Mucosa of descending colon (tissue), 3 donors: ENCODE measurements around the gene NTN1. TPM values are rescaled to one million over a fixed set of nuclear protein-coding genes. Genes with fewer than 3 reads are reported as not detected.

Experiments used
- ATAC-seq: fragments of 200-7000 bp; cut with Tn5 transposase; one replicate; pipeline ENCODE4 v1.9.1; 2020; ENCODE audit warnings: mild to moderate bottlenecking, moderate library complexity
- DNase-seq, 3 donors: peaks; one replicate each; pipeline ENCODE4 v3.0.0-alpha.2; 2020
- H3K36me3 ChIP-seq: fragments of 200-600 bp; one replicate; pipeline ENCODE4 v1.8.0; 2021; ENCODE audit warnings: low read depth, mild to moderate bottlenecking
- H3K4me1 ChIP-seq: fragments of 200-600 bp; one replicate; pipeline ENCODE4 v1.8.0; 2021; ENCODE audit warnings: low read depth, mild to moderate bottlenecking
- H3K4me3 ChIP-seq: fragments of 200-600 bp; one replicate; pipeline ENCODE4 v1.8.0; 2021; ENCODE audit warnings: mild to moderate bottlenecking
- H3K9me3 ChIP-seq: fragments of 200-600 bp; one replicate; pipeline ENCODE4 v1.8.0; 2021; ENCODE audit warnings: mild to moderate bottlenecking
- intact Hi-C, 2 donors: fragments of 100-400 bp; cut with DNase I in 1 of 2; cut with micrococcal nuclease in 1 of 2; formaldehyde crosslinking; loops; one replicate each; pipeline versions ENCODE4 v1.11.0 to v1.11.1; 2022; cut with DNase I, micrococcal nuclease
- total RNA-seq, 3 donors: library from RNA; stranded (reverse); fragmentation: NEBNext Ultra II Directional in 2 of 3; extraction: Animal tissue kit (Norgen Biotek cat#: 25700) in 2 of 3; gene quantifications; one replicate each; pipeline versions ENCODE4 v1.2.1 to v1.2.4, GENCODE V29; 2021 to 2023
- TF ChIP-seq, protein P1 (sequence below): fragments of 200-600 bp; IDR thresholded peaks from one replicate; pipeline ENCODE4 v1.8.0; 2022; ENCODE audit warnings: antibody characterized with exemption, mild to moderate bottlenecking
- donor health status: DM: no; HTN: no; CAD: no; lungs with moderate emphysema.
- donor health status: DM: no; HTN: no; CAD: no.
- donor health status: DM: no; HTN: yes; CAD: no.

The NTN1 gene
- total RNA-seq, 3 donors from 2014 or later, result 3.7 to 61.8 (median 4.0) TPM

DNA sequence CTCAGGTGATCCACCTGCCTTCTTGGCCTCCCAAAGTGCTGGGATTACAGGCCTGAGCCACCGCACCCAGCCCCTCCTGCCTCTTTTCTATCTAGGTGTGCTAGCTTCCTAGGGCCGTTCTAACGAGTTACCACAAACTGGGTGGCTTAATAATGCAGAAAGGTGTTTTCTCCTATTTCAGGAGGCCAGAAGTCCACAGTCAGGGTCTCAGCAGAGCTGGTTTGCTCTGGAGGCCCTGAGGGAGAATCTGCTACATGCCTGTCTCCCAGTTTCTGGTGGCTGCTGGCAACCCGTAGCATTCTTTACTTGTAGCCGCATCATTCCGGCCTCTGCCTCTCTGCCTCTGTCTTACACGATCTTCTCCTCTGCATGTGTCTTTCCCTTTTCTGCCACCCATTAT, 89.2 kb downstream of the NTN1 start:
- Histone ChIP-seq H3K4me1 (no peaks in the 10 kb centered on the region), H3K9me3 (no peaks in the 10 kb centered on the region), H3K36me3 (no peaks in the 10 kb centered on the region), H3K4me3 (no peak overlapping the region)
- DNase-seq (no peak), ATAC-seq (no peak)
- TF ChIP-seq, protein P1, sequence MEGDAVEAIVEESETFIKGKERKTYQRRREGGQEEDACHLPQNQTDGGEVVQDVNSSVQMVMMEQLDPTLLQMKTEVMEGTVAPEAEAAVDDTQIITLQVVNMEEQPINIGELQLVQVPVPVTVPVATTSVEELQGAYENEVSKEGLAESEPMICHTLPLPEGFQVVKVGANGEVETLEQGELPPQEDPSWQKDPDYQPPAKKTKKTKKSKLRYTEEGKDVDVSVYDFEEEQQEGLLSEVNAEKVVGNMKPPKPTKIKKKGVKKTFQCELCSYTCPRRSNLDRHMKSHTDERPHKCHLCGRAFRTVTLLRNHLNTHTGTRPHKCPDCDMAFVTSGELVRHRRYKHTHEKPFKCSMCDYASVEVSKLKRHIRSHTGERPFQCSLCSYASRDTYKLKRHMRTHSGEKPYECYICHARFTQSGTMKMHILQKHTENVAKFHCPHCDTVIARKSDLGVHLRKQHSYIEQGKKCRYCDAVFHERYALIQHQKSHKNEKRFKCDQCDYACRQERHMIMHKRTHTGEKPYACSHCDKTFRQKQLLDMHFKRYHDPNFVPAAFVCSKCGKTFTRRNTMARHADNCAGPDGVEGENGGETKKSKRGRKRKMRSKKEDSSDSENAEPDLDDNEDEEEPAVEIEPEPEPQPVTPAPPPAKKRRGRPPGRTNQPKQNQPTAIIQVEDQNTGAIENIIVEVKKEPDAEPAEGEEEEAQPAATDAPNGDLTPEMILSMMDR, result no peak
- intact Hi-C loops, result no loop called here

GRCh38 chr17:9115214-9116191, 94.2 kb downstream of the NTN1 start:
- ATAC-seq, result peak; percentile 79
- intact Hi-C loops, result no loop called here
- Histone ChIP-seq H3K9me3 (no peaks in the 10 kb centered on the region), H3K4me1 (peaks cover 7% of the 10 kb centered on the region), H3K36me3 (no peaks in the 10 kb centered on the region), H3K4me3 (no peak overlapping the region)
- TF ChIP-seq, protein P1, result no peak
- peak; percentile 64 to 70 (median 64) for DNase-seq

DNA sequence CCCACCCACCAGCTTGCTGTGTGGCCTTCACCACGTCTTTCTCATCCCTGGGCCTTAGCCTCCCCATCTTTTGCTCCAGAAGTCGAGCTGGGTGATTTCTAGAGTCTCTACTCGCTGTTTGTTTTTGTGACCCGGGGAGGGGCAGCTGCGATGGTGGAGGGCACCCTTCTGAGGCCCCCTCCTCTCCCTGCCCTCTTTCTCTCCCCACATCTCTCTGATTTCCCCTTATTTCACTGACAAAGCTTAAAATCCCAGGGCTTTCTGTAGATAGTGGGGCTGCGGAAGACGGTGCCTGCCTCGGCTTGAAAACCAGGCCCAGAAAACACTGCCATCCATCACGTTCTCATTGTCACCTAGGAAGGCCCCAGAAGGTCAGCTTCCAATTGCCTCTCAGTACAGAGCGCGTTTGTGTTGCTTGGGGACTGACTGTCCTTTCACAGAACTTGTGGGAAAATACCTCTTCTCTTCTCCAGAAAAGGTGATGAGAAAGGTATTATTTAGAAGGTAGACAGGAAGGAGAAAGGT, 95.1 kb downstream of the NTN1 start:
- DNase-seq, result no peak
- Histone ChIP-seq H3K9me3 (no peaks in the 10 kb centered on the region), H3K4me1 (peaks cover 7% of the 10 kb centered on the region), H3K4me3 (no peak overlapping the region), H3K36me3 (no peaks in the 10 kb centered on the region)
- intact Hi-C loops, result no loop called here
- TF ChIP-seq, protein P1, result no peak
- ATAC-seq, result no peak

GRCh38 chr17:9116861-9117568, 95.7 kb downstream of the NTN1 start:
- Histone ChIP-seq H3K36me3 (no peaks in the 10 kb centered on the region), H3K4me3 (no peak overlapping the region), H3K9me3 (no peaks in the 10 kb centered on the region), H3K4me1 (peaks cover 7% of the 10 kb centered on the region)
- TF ChIP-seq, protein P1, result no peak
- no peak for DNase-seq
- intact Hi-C loops, result no loop called here
- ATAC-seq, result no peak

- TF ChIP-seq, protein P1, result no peak
- intact Hi-C loops, result no loop called here
- no peak for ATAC-seq
- peaks cover 7% of the 10 kb centered on the region for H3K4me1 ChIP-seq
- DNase-seq, result no peak
- H3K9me3 ChIP-seq, result no peaks in the 10 kb centered on the region
- H3K36me3 ChIP-seq, result no peaks in the 10 kb centered on the region
- H3K4me3 ChIP-seq, result no peak overlapping the region
Measured at GRCh38 chr17:9120471-9120870, 99.2 kb downstream of the NTN1 start.
